ENCODE results near the gene PRKCA.
A peak's percentile ranks its signal among the peaks of the same experiment; 100 is the strongest.

Gene PRKCA

DNA sequence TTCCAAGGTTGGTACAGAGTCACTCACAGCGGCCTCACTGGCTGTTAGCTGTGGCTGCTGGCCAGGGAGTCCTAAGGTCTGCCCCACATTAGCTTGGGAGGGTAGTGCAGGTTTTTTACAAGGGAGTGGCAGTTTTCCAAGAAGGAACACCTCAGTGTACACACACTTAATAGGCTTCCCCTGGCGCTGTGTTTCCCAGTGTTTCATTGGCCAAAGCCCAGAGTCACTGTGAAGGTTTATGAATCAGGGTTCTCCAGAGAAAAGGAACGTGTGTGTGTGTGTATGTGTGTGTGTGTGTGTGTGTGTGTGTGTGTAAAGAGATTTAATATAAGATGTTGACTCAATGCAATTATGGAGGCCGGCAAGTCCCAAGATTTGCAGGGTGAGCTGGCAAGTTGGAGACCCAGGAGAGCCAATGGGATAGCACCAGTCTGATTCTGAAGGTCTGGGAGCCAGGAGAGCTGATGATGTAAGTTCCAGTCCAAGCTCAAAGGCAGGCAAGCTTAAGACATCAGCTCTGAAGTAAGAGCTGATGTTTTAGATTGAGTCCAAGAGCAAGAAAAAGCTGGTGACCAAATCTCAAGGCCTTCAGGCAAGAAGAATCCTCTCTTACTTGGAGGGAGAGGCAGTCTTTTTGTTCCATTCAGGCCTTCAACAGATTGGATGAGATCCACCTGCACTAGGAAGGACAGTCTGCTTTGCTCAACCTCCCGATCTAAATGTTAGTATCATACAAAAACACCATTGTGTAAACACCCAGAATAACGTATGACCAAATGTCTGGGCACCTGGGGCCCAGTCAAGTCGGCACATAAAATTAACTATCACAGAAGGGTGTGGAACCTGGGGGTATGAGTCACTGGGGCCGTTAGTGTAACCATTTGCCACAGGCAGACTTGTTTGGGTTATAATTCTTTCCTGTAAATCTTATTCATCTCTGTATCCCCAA, 206.8 kb downstream of the PRKCA start:
- peak in 1 of 2 donors; percentile 8 for DNase-seq (ENCODE audit: low read depth in 1 of 2, low spot score in 1 of 2)

DNA sequence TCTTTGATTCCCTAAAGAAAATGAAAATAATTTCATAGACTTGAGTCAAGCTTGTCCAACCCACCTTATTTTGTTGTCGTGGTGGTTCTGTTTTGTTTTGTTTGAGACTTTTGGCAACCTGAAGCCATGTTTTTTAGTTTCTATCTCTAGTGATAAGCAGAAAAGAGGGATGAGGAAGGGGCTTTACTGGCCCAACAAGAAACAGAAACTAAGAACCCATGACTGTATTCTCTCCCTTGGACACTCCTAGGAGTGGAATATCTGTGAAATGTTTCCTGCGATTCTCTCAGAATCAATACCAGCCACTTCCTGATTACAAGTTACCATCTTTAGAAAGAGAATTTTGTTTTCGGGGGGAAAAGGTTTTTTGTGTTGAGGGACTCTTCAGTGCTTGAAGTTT, 207.5 kb downstream of the PRKCA start:
- no peak for DNase-seq (ENCODE audit: low read depth in 1 of 2, low spot score in 1 of 2)

DNA sequence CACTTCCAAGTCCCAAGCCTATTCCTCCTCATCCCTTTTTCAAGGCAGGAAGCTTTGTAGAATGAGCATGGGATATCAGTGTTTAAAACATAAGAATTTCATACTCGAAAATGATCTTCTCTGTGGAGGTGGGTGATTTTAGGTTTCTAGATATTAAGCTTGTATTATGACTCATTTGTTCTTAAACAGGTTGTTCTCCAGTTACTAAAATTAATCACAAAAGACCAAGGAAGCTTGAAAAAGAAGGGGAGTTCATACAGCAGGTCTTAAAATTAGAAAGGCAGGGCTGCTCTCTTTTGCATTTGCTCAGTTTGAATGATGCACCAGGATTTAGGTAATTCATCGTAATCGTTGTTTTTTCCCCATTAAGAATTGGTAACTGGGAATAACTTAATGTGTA, 208.7 kb downstream of the PRKCA start:
- DNase-seq (ENCODE audit: low read depth in 1 of 2, low spot score in 1 of 2), result no peak

DNA sequence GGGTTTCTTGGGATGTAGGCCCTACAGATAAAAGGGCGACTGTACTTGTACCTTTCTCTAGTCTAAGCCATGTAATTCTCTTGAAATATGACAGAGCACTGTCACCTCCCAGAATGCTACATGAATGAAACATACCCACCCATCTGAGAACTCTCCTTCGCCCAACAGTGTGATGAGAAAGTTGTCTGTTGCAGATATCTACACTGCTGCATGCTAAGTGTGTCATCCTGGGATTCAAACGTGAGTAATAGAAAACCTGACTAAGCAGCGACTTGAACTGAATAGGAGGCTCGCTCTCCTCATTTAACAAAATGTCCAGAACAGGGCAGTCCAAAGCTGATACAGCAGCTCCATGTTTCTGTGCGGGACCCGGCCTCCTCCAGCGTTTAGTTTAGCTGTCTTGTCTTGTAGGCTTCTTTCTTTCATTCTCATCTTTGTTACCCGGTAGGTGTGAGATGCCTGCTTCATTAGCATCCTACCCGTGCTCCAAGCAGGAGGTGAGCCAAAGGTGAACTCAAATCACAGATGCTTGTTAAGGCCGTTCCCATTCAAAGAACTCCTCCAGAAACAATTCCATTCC, 211.9 kb downstream of the PRKCA start:
- no peak for DNase-seq (ENCODE audit: low read depth in 1 of 2, low spot score in 1 of 2)

DNA sequence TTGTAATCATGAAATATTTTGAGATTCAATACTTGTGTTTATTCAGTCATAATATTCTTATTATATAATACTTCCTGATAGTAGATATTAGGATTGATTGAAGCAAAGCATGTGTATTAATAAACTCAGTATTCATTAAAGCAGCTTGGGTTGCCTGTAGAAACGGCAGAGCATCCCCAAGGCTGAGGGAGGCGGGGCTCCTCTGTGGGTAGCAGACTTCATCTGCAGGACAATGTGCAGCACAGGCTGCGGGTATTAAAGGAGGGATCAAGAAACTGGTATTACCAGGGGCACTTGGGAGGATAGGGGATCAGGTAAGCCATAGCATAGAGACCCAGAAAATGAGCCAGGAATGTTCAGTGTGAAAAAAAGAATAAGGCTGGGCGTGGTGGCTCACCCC, 213.6 kb downstream of the PRKCA start:
- no peak for DNase-seq (ENCODE audit: low read depth in 1 of 2, low spot score in 1 of 2)

DNA sequence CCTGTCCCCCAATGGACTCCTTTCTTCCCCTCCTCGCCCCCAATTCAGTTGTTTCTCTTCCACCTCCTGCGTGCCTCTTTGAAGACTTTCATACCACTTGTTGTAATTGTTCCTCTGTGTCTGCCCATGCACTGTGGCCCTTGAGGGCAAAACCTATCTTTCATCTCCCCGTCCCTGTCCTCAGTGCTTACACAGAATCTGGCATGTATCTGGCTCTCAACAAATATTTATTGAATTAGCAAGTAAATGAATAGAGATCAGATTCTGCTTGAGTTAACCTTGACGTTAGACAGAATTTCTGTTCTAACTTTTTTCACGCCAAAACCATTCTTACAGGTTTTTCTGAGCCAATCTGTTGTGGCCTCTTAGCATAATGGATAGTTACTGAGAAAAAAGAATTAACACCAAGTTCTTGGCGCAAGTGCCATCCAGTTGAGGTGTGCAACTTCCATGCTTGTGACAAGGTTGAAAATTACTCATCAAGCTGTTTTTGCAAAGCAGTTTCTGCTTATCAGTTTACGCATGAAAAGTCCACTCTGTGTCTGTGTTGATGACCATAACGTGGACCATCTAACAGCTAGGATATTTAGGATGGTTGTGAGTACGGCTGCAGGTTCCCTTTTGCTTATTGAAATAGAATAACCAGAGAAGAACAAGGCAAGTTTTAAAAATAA, 215.1 kb downstream of the PRKCA start:
- DNase-seq (ENCODE audit: low read depth in 1 of 2, low spot score in 1 of 2), result no peak

DNA sequence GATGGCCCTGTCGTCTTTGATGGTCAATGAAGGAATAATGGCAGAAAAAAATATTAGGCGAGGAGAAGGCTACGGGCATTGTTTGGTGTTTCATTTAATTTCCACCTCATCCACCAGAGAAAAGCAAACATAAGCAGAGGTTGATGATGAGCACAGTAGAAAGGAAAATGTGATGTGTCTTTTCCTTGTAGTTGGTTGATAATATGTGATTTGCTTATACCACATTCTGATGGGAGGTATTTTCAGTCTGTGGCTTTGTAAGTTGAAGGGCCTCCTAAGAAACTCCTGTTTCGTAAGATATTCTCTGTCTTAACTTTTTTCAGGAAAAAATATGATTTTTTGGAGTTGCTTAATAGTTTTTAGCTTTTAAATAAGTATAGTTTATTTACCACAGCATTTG, 215.7 kb downstream of the PRKCA start:
- no peak for DNase-seq (ENCODE audit: low read depth in 1 of 2, low spot score in 1 of 2)

DNA sequence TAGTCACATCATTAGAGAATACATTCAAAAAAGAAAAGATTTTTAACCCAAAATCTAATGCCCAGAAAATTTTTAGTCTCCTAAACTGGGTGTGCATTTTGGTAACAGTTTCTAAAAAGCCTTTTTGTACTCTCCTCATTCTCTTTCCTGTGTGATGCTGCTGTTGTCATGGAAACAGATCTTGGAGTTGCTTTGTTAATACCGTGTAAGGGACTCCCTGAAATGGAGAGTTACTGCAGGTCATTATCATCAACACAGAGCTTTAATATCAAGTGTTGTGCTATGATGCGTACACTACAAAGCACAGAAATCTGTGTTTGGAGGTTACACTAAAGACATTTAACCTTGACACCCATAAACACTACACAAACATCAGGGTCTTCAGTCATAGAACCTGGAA, 216.3 kb downstream of the PRKCA start:
- no peak for DNase-seq (ENCODE audit: low read depth in 1 of 2, low spot score in 1 of 2)

DNA sequence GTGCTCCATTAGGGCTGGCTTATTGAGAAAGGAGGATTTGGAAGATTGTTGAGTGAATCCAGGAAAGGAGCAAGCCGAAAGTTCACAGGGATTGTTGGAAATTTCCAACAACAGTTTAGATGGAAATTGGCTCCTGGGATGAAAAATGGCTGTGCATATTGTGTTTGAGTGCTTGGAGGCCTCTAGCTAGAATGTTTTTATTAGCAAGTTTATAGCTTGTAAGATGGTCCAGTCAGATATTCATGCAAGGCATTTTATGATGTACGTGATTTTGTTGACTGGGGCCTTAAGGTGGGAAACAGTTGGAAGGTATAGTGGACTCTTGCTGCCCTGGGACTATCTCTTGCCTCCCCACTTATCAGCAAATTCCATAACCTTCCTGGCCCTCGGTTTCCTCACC, 216.7 kb downstream of the PRKCA start:
- no peak for DNase-seq (ENCODE audit: low read depth in 1 of 2, low spot score in 1 of 2)

DNA sequence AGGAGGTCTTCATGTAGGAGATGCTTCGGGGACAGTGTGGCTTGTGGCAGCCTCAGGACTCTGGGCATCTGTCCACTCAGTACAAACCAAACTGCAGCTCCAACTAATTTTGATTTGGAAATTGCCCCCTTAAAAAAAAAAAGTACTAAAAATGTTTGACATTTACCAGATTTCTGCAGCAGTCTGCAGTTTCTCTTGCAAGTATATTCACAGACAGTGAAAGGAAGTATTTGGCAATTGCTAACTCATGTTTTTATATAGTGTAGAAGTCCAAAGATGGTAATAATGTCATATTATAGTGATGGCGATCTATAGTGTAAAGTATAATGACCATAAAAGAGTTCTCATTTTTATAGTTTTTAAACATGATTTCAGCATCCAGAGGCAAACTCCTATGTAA, 218.6 kb downstream of the PRKCA start:
- no peak for DNase-seq (ENCODE audit: low read depth in 1 of 2, low spot score in 1 of 2)

DNA sequence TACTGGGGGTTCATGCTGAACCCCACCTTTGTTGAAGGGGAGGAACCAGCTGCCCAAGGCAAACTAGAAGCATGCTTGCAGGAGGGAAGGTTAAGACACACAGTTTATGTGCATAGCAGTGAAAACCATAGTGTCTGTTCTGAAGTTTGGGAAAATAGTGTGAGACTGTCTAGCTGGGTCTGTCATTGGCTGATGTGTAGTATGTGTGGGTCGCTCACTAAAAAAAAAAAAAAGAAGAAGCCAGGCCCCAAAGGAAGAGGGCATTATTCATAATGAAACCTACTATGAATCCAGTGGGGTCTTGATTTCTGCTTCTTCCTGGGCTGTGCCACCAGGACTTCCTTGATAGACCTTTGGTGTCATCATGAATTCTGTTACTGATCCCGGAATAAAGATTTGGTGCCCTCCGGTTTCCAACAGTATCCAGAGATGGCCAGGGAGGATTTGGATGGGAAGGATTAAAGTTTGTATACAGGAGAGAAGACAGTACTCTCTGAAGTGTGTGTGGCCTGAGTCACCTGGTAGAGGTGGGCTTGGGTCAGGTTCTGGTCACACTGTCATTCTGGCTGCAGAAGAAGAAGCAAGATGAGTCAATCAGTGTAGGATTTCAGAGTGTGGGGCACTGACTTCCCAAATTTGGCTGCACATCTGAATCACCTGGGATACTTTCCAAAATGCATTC, 220.3 kb downstream of the PRKCA start:
- no peak for DNase-seq (ENCODE audit: low read depth in 1 of 2, low spot score in 1 of 2)

DNA sequence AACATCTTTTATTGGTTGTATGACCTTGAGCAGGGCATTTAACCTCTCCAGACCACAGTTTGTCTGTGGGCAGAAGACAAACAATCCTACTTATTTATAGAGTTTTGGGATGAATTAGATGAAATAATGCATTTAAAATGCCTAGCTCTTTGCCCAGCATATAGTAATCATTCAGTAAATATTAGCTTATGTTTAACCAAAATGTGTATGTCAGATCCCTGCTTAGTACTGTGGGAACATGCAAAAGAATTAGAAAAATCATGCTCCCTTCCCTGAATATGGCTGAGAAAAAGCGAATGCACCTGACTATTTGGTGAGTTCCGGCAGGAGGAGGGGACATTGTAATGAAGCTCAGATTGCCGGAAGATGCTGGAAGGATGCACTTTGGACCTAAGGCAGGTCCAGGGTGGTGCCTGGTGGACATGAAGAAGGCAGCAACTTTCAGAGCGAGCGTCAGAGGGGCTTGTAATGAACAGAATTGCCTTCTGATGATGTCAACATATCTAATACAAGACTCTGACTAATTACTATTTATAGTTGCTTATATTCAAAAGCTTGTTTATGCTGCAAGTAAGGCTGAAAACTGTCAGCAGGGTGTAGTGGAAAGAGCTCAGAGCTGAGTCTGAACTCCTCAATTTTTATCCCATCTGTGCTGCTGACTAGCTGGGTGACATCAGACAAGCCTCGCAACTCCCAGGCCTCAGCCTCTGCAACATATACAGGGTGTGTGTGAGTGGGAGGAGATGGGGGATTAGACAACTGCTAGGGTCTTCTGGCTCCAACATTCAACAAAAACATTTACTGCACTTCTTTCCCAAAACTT, 221.2 kb downstream of the PRKCA start:
- no peak for DNase-seq (ENCODE audit: low read depth in 1 of 2, low spot score in 1 of 2)

DNA sequence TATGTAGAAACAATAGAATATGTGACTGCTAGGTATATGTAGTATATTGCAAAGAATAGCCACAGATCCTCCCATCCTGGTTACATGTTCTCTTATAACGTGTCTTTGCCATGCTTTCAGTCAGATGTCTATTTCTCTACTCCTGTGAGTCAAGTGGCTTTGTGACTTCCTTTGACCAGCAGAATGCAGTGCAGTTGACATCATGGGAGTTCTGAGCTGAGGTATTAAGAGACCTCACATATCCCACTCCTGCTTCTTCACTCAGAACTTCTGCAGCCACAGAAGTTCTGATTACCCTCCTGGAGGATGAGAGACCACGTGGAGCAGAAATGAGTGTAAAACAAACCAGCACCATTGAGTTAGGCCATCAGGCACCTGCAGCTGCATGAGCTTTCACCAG, 222.5 kb downstream of the PRKCA start:
- DNase-seq (ENCODE audit: low read depth in 1 of 2, low spot score in 1 of 2), result no peak

DNA sequence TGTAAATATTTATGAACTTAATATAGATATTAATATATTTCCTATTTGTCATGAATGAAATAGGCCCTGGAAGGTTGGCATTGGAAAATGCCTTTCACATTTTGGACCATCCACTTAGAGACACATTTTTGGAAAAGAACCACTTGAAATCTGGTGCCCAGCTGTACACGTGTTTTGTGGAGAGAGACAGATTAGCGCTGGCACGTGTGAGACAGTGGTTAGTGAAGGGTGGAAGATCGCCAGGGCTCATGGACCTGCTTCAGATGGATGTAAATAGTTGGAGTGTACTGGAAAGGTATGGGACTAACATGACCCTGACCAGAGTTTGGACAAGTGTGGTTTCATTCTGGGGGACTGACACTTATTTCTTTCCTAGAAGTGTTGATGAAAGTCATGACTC, 222.9 kb downstream of the PRKCA start:
- DNase-seq (ENCODE audit: low read depth in 1 of 2, low spot score in 1 of 2), result no peak

DNA sequence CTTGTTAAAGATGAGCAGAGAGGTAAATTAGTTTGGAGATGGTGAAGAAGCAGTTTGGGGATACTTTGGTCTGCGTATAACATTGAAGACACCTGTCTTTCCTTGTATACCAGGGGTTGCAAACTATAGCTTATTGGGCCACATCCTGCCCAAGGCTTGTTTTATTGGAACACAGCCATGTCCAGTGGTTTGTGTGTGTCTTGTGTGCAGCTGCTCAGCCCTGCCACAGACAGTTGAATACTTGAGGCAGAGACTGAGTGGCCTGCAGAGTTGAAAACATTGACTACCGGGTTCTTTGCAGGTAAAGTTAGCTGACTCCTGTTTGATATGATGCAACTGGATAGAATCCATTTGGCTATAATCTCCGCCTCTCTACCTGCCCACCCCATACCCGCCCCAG, 224.4 kb downstream of the PRKCA start:
- DNase-seq (ENCODE audit: low read depth in 1 of 2, low spot score in 1 of 2), result no peak

DNA sequence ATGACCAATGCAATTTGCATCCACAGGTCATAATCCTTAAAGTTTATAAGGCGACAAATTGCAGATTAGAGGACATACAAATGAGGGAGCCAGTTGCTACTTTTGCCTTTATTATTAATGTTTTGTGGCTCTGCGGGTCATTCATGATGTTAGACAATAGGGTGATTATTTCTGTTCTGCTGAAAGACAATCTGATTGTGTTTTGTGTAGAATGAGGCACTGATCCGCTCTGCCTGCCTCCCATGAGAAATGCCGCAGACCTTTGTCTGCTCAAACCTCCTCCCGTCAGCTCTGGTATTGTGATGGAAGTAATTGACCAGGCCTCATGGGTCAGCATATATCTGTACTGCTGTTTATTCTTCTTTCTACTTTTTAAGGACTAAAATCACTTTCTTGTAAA, 224.9 kb downstream of the PRKCA start:
- DNase-seq (ENCODE audit: low read depth in 1 of 2, low spot score in 1 of 2), result no peak

DNA sequence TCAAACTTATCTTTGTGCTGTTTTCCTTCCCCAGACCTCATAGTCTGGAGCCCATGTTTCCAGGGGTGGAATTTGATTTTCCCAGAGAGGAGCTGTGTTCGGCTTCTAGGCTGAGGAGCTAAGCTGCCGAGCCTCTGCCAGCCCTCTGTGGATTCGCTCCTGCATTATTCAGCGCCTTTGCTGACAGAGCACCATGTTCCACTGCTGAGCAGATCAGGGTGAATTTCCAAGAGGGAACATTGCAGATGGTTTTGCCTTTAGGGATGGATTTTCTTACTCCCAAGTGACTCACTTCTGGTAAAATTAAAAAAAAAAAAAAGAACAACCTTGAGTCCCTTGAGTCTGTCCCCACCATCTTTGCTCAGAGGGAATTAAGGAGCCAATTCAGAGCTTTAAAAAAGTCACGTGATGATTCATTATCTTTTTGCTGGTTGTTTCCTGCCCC, 229.5 kb downstream of the PRKCA start:
- no peak for DNase-seq (ENCODE audit: low read depth in 1 of 2, low spot score in 1 of 2)

DNA sequence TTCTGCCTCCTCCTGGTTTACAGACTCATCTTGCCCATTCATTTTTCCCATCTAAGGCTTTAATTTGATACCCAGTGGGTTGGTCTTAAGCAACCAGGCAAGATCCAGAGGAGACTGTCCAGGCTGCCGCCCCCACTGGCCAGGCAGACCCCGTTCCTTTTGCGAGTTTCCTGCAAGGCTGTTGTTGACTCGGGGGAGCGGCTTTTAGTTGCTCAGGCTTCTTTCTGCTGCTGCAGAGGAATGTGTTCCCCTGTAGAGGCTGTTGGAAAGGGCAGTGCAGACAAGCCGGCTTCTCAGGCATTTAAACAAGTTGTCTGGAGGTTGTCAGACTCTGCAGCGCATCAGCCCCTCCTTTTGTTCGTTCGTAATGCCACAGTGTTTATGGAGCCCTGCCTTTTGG, 231.2 kb downstream of the PRKCA start:
- DNase-seq (ENCODE audit: low read depth in 1 of 2, low spot score in 1 of 2), result no peak

DNA sequence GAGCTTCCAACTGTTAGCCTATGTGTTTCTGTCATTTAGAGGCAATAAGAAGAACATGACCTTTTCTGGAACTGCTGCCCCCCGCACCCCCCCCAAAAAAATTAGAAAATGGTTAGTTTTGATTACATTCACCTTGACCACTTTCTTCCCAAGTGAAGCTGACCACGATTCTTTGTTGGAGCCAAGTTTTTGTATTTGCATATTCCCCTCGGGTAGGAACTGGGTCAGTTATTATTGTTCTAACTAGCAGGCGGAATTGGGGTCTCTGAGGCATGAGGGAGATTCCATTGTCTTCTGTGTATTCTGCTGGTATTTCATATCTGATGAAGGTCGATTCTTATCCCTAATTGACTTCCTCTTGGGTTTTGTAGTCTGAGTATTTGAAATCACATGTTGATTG, 231.6 kb downstream of the PRKCA start:
- DNase-seq (ENCODE audit: low read depth in 1 of 2, low spot score in 1 of 2), result no peak

DNA sequence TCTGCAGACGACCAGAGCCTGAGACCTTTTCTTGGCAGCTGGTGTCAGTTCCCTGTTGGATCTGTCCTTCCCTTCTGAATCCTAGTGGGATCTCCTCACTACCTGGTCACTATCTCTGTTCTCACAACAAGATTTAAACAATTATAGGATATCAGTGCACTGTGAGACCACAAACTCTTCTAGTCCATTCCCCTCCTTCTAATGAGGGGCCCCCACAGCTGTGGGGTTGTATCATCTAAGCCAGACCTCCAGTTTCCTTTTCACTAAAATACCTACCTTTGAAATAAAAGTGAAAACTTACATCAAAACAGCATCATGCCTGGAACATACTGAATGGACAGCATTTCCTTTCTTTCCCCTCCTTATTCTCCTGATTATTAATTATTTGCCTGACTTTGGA, 233.2 kb downstream of the PRKCA start:
- no peak for DNase-seq (ENCODE audit: low read depth in 1 of 2, low spot score in 1 of 2)

DNA sequence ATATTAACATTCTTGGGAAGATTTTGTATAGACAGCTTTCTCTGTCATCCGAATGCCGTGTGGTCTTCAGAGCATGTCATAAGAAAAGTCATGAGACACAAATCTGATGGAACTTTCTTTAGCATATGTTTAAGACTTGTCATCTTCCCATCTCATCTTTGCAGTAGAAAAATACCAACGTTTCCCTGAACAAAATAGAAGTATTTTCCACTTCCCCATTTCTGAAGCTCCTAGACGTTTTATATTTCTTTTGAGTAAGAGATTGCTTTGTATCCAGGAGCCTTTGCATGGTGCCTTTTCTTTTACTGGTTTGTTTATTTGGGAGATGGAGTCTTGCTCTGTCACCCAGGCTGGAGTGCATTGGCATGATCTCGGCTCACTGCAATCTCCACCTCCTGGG, 235.1 kb downstream of the PRKCA start:
- DNase-seq (ENCODE audit: low read depth in 1 of 2, low spot score in 1 of 2), result no peak

All from stimulated activated CD4-positive, alpha-beta T cell treated with anti-CD3 and anti-CD28 coated beads, Interleukin-15, amount 100 ng/mL, for 1 hour (primary cell).